ENCODE data around the gene UBALD1.
"Not testable (repeated sequence)": the region's sequence is repeated elsewhere in the genome, so short reads cannot be mapped to it uniquely, and the experiment has no call there.

UBALD1 gene

DNA sequence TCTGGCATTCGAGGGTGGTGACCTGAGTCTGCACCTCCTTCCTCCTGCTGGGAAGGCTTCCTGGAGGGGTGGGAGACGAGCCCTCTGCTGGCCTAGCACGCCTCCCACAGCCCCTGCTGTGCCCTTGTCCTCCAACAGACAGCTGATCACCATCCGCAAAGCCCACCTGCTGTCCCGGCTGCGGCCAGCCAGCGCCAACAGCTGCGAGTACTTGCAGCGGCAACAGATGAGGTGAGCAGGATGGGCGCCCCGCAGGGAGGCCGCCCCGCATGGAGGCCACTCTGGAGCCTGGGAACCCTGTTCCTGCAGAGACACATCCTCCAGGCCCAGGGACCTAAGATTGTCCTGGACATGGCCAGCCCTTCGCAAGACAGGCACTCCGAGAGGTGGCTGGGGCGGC is 21.6 kb downstream of the UBALD1 start:
- DNase-seq, result no peak

DNA sequence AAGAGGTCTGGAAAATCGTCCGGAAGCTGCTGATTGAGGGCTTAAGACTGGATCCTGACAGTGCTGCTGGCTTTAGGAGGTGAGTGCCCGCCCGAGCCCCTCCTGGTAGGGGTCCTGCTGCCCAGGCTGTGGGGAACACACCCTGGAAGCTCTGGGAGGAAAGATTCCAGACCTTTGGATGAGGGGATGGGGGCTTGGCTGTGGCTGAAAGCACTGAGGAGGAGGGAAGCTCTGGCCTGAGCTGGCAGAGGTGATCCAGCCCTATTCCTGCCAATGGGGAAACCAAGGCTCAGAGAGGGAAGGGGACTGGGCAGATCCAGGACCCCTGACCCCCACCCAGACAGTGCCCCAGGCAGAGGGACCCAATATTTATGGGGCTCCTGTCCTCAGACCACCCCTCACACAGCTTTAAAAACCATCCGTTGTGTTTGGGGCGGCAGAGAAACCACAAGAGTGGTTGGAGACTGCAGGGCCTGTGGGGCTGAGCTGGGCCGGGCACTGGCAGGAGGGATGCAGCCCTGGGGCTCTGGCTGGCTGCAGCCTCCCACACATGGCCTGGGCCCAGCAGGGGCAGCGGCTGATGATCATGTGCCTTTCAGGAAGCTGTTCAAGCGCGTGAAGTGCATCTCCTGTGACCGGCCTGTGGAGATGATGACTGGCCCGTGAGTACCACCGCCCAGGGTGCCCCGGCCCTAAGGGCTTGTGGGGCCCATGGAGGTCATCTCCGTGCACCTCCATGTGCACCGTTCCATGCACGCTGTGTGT is 22.8 kb downstream of the UBALD1 start:
- no peak for DNase-seq

DNA sequence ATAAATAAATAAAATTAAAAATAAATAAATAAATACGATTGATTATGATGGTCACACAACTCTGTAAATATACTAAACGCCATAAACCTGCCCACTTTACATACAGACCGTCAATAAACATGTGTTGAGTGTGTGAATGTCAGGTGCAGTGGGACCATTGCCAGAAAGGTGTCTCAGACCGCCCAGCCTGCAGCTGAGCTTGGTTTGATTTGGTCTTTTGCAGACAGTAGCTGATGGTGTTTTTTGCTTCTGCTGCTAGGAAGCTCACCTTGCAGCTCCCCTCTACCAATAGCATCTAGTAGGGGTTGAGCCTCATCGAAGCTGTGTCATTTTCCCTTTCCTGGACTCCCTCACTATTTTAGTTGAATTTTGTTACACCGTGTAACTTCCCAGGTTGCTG is 23.5 kb downstream of the UBALD1 start:
- DNase-seq, result peak; percentile 10

DNA sequence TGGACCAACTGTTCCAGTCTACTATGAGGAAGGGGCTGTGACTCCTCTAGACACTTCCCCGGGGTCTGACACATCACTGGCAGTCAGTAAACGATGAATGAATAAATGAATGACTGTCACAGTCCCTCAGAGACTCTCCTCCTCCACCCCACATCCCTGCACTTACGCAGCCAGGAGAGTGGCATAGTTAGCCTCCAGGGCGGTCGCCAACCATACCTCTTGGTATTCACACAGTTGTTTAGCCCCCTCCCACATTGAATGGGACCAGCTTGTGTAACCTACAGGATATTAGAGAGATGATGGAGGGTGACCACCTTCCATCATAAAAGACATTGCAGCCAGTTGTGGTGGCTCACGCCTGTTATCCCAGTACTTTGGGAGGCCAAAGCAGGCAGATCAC is 25.7 kb downstream of the UBALD1 start:
- no peak for DNase-seq

DNA sequence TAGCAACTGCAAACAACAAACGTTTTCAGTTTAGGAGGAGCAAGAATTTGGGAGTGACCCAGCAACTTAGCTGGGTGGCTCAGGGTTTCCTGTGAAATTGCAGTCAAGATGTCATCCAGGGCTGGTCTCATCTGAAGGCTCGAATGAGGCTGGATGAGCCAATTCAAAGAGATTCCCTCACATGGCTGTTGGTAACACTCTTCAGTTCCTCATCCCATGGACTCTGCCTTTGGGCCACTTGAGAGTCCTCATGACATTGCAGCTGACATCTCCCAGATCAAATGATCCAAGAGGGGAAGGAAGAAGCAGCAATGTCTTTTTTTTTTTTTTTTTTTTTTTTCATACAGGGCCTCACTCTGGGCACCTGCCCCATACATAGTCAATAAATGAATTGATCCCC is 26.3 kb downstream of the UBALD1 start:
- no peak for DNase-seq

DNA sequence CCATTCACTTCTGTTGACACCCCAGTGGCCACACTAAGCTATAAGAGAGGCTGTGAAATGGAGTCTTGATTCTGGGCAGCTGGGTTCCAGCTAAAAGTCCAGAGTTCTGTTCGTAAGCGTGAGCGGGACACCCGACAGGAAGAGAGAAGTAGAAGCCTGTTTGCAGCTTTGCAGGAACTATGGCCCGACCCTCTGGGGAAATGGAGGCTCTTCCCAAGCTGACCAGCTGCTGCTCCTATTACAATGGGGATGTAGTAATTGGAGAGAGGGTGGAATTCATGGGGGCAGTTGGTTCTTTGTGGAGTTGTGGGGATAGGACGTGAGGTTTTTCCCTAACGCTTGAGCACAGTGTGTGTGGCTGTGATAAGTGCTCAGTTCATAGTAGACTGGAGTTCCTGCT is 28.4 kb downstream of the UBALD1 start:
- no peak for DNase-seq

DNA sequence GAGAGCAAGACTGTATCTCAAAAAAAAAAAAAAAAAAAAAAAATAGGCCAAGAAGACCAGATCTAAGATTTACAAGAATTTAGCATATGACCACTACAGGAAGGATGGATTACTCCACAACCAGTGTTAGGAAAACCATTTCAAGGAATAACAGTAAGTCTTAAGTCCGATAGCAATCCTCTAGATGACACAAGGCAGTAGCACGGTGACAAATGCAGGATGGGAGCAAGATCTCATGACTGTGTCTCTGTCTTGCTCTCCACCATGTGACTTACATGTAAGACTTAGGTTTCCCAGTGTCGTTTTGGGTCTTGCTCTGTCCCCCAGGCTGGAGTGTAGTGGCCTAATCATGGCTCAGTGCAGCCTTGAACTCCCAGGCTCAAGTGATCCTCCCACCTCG is 30.8 kb downstream of the UBALD1 start:
- DNase-seq, result no peak

DNA sequence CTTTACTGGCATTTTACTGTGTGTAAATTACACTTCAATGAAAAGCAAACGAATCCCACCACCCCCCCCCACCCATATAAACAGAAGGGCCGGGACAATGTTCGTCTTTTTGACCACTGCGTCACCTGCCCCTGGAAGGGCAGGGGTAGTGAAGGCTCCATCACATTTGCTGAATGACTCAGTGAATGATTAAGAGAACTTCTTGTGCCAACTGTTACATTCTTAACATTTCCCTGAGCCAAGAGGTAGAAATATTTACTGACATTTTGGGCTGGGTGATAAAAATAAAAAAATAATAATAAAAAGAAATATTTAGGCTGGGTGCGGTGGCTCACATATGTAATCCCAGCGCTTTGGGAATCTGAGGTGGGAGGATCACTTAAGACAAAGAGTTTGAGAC is 34.4 kb downstream of the UBALD1 start:
- no peak for DNase-seq

DNA sequence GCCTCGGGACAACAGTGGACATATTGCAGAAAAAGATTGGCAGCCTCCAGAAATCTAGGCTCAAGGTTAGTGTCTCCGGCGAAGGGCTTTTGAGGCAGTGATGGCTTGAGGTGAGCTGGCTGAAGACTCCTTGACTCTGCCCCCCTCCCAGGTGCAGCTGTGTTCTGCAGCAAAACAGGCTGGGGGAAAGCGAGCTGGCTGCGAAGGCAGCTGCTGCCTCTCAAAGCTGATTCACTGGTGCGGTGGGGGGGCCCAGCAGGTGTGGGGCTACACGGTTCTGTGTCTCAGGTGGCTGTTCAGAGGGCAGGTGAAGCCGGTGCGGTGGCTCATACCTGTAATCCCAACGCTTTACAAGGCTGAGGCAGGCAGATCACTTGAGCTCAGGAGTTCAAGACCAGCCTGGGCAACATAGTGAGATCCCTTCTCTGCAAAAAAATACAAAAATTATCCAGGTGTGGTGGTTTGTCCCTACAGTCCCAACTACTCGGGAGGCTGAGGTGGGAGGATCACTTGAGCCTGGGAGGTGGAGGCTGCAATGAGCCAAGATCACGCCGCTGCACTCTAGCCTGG is 35.6 kb downstream of the UBALD1 start:
- peak; percentile 82 for DNase-seq

DNA sequence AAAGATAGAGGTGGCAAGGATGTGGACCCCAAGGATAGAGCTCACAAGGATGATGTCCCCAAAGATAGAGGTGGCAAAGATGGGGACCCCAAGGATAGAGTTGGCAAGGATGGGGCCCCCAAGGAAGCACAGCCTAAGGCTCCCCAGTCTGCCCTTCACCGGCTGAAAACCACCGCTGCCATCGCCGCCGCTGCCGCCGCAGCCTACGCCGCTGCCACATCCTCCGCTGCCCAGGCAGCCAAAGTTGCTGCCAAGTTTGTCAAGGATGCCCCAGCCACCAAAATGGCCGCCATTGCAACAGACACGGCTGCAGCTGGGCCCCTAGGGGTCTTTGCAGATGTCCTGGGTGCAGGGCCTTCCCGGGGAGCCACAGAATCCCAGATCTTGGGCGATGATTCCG is 38.7 kb downstream of the UBALD1 start:
- no peak for DNase-seq

DNA sequence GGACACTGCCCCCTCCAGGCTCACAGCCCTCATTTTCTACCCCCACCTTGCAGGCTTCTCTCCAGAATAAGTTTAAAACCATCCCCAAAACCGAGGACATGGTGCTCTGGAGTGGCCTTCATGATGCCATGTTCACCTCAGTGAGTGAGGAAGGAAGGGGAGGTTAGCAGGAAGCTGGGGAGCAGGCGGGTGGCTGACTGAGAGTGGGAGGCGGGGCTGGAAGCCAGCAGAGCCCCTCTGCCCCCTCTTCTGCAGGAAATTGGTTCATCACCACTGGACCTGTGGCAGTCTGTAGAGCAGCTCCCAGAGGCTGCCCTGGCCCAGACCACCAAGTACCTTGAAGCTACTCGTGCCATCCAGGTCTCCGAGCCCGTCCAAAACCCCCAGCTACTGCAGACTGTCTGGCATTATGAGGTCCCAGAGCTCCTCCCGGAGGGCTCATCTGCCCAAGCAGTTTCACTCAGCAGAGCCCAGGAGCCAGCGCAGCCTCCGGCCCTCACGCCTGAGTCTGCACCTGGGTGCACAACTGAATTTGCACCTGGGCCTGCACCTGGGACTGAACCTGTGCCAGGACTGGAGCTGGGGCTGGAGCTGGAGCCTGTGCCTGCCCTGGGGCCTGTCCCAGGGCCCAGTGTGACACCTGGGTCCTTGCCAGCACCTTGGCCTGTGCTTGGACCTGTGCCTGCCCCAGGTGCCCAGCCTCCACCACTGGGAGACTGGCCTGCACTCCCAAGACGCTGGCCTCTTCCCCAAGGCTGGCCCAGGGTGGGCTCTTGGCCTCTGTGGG is 39.6 kb downstream of the UBALD1 start:
- DNase-seq, result no peak

DNA sequence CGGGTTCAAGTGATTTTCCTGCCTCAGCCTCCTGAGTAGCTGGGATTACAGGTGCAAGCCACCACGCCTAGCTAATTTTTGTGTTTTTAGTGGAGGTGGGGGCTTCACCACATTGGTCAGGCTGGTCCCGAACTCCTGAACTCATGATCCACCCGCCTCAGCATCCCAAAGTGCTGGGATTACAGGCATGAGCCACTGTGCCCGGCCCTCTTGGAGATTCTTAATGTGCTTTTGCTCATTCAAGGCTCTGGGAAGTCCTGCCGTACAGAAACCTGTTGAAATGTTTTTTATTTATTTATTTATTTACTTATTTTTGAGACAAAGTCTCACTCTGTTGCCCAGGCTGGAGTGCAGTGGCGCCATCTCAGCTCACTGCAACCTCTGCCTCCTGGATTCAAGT is 40.8 kb downstream of the UBALD1 start:
- DNase-seq, result not testable (repeated sequence)

DNA sequence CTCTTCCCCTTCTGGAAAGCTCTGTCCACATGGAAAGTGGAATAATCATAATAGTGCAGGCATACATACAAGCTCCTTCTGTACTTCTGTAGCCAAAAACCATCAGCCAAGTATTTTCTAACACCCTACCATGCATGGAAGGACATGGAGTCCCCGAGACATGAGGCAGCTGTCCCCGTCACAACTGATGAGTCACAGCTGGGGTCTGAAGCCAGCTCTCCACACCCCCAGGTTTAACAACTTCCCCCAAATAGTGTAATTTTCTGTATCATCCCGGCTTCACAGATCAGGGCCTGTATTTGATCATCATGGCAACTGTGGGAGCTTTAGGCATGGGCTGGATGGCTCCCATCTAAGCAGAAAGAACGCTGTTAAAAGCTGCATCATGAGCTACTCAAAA is 42.0 kb downstream of the UBALD1 start:
- DNase-seq, result no peak

DNA sequence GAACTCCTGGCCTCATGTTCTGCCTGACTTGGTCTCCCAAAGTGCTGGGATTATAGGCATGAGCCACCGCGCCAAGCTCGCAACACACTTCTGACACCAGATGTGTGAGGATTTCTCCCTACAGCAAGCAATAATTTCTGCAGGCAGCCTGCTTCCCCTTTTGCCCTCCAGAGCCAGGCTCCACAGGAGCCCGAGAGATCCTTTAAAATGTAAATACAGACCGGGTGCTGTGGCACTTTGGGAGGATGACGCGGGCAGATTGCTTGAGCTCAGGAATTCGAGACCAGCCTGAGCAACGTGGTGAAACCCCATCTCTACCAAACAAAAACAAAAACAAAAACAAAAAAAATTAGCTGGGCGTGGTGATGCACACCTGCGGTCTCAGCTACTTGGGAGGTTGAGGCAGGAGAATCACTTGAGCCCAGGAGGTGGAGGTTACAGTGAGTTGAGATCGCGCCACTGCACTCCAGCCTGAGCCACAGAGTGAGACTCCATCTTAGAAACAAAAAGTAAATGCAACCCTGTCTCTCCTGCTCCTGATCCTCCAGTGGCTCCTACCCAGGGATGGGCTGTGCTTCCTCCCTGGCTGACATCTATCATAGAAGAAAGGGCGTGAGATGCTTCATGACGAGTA is 43.9 kb downstream of the UBALD1 start:
- no peak for DNase-seq

DNA sequence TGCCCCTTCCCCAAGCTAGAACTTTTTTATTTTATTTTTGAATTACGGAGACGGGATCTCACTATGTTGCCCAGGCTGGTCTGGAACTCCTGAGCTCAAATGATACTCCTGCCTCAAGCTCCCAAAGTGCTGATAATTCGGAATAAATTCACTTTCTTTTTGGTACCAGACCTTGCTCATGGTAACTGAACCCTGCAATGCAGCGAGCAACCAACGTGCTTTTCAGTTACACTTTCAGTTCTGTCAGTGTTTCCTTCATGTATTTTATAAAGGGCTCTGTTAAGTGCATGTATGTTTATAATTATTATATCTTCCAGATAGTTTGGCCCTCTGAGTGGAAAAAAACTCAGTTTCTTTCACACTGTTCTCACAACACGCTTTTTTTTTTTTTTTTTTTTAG is 44.6 kb downstream of the UBALD1 start:
- no peak for DNase-seq

DNA sequence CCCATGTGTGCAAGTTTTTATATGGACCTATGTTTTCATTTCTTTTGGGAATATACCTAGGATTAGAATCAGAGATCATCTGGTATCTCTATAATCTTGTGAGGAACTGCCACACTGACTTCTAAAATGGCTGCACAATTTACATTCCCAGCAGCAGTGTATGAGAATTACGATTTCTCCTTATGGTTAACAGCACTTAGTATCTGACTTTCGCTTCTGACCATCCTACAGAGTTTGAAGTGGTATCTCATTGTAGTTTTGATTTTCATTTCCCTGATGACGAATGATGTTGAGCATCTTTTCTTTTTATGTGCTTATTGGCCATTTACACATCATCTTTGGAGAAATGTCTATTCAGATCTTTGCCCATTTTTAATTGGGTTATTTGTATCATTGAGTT is 48.5 kb downstream of the UBALD1 start:
- no peak for DNase-seq

DNA sequence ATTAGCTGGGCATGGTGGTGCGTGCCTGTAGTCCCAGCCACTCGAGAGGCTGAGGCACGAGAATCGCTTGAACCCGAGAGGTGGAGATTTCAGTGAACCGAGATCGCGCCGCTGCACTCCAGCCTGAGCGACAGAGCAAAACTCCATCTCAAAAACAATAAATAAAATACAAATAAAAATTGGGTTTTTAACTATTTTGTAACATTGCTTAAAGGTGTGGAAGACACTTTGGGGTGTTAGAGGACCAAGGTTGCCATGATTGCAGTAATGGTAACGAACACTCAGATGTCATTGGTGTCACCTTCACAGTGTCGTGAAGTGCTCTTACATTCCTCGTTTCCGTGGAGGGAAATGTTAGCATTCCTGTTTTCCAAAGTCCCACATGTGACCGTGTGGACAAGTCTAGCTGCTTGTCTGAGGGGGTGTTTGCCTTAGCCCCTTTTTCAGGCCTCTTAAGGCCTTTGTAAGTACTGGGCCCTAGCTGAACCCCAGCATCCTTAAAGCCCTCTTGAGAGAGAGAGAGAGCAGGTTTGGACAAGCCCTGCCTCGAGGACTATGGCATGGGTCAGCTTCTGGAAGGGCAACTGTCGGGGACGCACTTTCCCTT is 49.9 kb downstream of the UBALD1 start:
- no peak for DNase-seq

DNA sequence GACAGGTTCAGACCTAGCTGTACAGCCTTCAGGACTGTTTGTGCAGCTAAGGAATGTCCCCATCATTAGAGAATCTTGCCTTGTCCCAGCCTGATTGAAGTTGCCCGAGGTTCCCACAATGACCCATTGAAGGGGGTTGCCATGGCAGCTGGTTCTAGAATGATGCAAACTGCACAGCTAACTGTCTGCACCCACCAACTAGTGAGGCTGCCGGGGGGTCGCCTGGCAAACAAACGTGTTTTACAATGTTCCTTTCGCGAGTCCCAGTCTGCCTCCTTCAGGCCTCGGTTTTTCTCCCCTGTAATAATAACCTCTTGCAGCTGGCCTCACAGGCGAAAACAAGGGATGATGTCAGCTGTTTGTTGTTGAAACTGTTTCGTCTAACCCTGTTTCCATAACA is 53.1 kb downstream of the UBALD1 start:
- DNase-seq, result no peak
